ENCODE measurements around the gene ZDHHC13.

ZDHHC13 gene

GRCh38 chr11:19116971-19117759, at the start of gene ZDHHC13:
Gene ZDHHC13, plus strand, starts transcription at chr11:19117168. Its CDS starts 82 bp downstream, at chr11:19117250.
- DNase-seq (ENCODE audit: low read depth, low spot score): peak; percentile 91

- DNase-seq (ENCODE audit: low read depth, low spot score): no peak
These were observed 45.7 kb upstream of the ZDHHC13 start for GRCh38 chr11:19071255-19071654.

- no peak for DNase-seq (ENCODE audit: low read depth, low spot score)
These were observed 44.5 kb upstream of the ZDHHC13 start for GRCh38 chr11:19072464-19072863.

GRCh38 chr11:19073454-19074415, 43.2 kb upstream of the ZDHHC13 start:
- no peak for DNase-seq (ENCODE audit: low read depth, low spot score)

- DNase-seq (ENCODE audit: low read depth, low spot score): no peak
These were observed 41.3 kb upstream of the ZDHHC13 start for GRCh38 chr11:19075636-19076035.

- peak; percentile 23 for DNase-seq (ENCODE audit: low read depth, low spot score)
These were observed 40.0 kb upstream of the ZDHHC13 start for GRCh38 chr11:19076744-19077589.

GRCh38 chr11:19077965-19078364, 39.0 kb upstream of the ZDHHC13 start:
- DNase-seq (ENCODE audit: low read depth, low spot score): no peak

- no peak for DNase-seq (ENCODE audit: low read depth, low spot score)
These were observed 37.1 kb upstream of the ZDHHC13 start for GRCh38 chr11:19079643-19080440.

GRCh38 chr11:19080579-19080993, 36.4 kb upstream of the ZDHHC13 start:
- no peak for DNase-seq (ENCODE audit: low read depth, low spot score)

- no peak for DNase-seq (ENCODE audit: low read depth, low spot score)
These were observed 33.8 kb upstream of the ZDHHC13 start for GRCh38 chr11:19083166-19083565.

- DNase-seq (ENCODE audit: low read depth, low spot score): no peak
These were observed 32.2 kb upstream of the ZDHHC13 start for GRCh38 chr11:19084661-19085315.

GRCh38 chr11:19087658-19088057, 29.3 kb upstream of the ZDHHC13 start:
- DNase-seq (ENCODE audit: low read depth, low spot score): no peak

- DNase-seq (ENCODE audit: low read depth, low spot score): no peak
These were observed 28.2 kb upstream of the ZDHHC13 start for GRCh38 chr11:19088791-19089190.

- DNase-seq (ENCODE audit: low read depth, low spot score): no peak
These were observed 27.5 kb upstream of the ZDHHC13 start for GRCh38 chr11:19089421-19089820.

GRCh38 chr11:19091366-19091765, 25.6 kb upstream of the ZDHHC13 start:
- no peak for DNase-seq (ENCODE audit: low read depth, low spot score)

GRCh38 chr11:19092342-19092741, 24.6 kb upstream of the ZDHHC13 start:
- DNase-seq (ENCODE audit: low read depth, low spot score): no peak

GRCh38 chr11:19092850-19093249, 24.1 kb upstream of the ZDHHC13 start:
- no peak for DNase-seq (ENCODE audit: low read depth, low spot score)

- DNase-seq (ENCODE audit: low read depth, low spot score): no peak
These were observed 23.0 kb upstream of the ZDHHC13 start for GRCh38 chr11:19093976-19094375.

GRCh38 chr11:19094859-19095258, 22.1 kb upstream of the ZDHHC13 start:
- no peak for DNase-seq (ENCODE audit: low read depth, low spot score)

- no peak for DNase-seq (ENCODE audit: low read depth, low spot score)
These were observed 17.9 kb upstream of the ZDHHC13 start for GRCh38 chr11:19099093-19099492.

Measured in activated naive CD8-positive, alpha-beta T cell treated with anti-CD3 and anti-CD28 coated beads, Interleukin-2, amount 50 U/mL, for 16 hours (primary cell).